HCT116 (cell line): ENCODE data around the gene HEXD.

Source experiments
- EGR1 ChIP-seq: IDR thresholded peaks from 2 replicates; pipeline ENCODE4 v1.6.1; 2012; ENCODE audit warnings: low read depth
- EZH2 ChIP-seq: fragments of 200-600 bp; sonication (generic); IDR thresholded peaks from 2 replicates; pipeline ENCODE4 v1.6.1; 2017; ENCODE audit warnings: antibody characterized with exemption, mixed run types
- JUND ChIP-seq: IDR thresholded peaks from 2 replicates; pipeline ENCODE4 v1.6.1; 2012
- POLR2A ChIP-seq: IDR thresholded peaks from 2 replicates; pipeline ENCODE4 v1.7.0; 2011; ENCODE audit warnings: borderline replicate concordance; ENCODE audit not compliant: insufficient read depth, insufficient read length; ENCODE audit errors: extremely low read depth
- RAD21 ChIP-seq: IDR thresholded peaks from 2 replicates; pipeline ENCODE4 v1.6.1; 2012; ENCODE audit warnings: low read depth, mild to moderate bottlenecking
- TF ChIP-seq, protein P1 (sequence below): IDR thresholded peaks from 2 replicates; pipeline ENCODE4 v1.6.1; 2012
- TF ChIP-seq, protein P2 (sequence below), 3 experiments: fragments of 200-600 bp in 1 of 3; sonication (generic) in 1 of 3; IDR thresholded peaks in 2 of 3; conservative IDR thresholded peaks in 1 of 3; 2 replicates each; pipeline ENCODE4 v1.5.1; 2012 to 2017; ENCODE audit warnings: low read depth in 2 of 3, low read length in 2 of 3, antibody characterized with exemption in 1 of 3, borderline replicate concordance in 1 of 3, control low read depth in 1 of 3, mild to moderate bottlenecking in 1 of 3, mixed read lengths in 1 of 3, mixed run types in 1 of 3, moderate library complexity in 1 of 3; ENCODE audit not compliant: insufficient read depth in 1 of 3
- TF ChIP-seq, protein P3 (sequence below): IDR thresholded peaks from 2 replicates; pipeline ENCODE4 v1.6.1; 2012; ENCODE audit warnings: low read depth

DNA sequence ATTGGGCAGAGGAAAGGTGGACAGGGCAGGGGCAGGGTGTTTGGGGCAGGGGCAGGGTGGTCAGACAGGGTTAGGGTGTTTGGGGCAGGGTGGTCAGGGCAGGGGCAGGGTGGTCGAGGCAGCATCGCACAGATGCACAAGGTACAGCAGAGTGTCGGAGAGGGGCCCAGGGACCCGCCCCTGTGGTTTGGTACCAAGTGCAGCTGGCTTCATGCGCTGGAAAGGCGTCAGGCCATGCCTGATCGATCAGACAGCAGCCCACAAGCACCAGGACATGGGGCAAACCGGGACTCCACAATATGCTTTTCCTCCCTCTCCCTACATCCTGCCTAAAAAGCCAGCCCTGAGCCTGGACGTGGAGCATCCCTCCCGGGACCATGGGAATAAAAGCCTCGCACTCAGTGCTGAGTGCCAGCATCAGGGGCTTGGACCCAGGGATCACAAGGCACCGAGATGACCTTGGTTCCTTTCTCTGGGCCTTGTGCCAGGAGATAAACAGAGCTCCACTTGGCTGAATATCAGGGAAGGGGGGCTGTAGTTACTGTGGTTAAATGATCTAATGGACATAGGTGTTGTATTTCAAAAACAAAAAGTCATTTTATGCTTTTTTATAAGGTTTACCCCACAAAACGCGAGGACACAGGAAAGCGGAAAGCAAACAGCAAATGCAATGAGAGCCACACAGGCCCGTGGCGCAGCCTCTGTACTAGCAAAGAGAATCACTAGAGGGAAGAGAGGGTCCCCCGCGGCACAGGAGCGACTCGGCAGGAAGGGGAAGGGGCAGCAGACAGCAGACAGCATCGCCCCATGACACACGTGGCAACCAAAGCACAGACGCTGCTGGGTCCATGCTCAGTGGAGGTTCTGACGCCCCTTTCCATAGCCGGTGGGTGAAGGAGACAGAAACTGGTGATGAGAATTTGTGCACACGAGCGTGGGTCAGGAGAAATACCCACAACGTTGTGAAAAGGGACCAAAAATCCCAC lies 5.3 kb upstream of the HEXD start:
- no peak for TF ChIP-seq POLR2A
- TF ChIP-seq, protein P1, sequence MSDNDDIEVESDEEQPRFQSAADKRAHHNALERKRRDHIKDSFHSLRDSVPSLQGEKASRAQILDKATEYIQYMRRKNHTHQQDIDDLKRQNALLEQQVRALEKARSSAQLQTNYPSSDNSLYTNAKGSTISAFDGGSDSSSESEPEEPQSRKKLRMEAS = no peak
- TF ChIP-seq, protein P2, sequence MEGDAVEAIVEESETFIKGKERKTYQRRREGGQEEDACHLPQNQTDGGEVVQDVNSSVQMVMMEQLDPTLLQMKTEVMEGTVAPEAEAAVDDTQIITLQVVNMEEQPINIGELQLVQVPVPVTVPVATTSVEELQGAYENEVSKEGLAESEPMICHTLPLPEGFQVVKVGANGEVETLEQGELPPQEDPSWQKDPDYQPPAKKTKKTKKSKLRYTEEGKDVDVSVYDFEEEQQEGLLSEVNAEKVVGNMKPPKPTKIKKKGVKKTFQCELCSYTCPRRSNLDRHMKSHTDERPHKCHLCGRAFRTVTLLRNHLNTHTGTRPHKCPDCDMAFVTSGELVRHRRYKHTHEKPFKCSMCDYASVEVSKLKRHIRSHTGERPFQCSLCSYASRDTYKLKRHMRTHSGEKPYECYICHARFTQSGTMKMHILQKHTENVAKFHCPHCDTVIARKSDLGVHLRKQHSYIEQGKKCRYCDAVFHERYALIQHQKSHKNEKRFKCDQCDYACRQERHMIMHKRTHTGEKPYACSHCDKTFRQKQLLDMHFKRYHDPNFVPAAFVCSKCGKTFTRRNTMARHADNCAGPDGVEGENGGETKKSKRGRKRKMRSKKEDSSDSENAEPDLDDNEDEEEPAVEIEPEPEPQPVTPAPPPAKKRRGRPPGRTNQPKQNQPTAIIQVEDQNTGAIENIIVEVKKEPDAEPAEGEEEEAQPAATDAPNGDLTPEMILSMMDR (IDR thresholded peaks at IDR 0.05 in 2 of 3, conservative IDR thresholded peaks at IDR 0.05 in 1 of 3; ENCODE audit: borderline replicate concordance in 1 of 3, insufficient read depth in 1 of 3, low read depth in 2 of 3, low read length in 2 of 3) = no peak
- TF ChIP-seq JUND = no peak
- no peak for TF ChIP-seq EGR1
- no peak for TF ChIP-seq RAD21
- TF ChIP-seq EZH2 = no peak
- TF ChIP-seq, protein P3, sequence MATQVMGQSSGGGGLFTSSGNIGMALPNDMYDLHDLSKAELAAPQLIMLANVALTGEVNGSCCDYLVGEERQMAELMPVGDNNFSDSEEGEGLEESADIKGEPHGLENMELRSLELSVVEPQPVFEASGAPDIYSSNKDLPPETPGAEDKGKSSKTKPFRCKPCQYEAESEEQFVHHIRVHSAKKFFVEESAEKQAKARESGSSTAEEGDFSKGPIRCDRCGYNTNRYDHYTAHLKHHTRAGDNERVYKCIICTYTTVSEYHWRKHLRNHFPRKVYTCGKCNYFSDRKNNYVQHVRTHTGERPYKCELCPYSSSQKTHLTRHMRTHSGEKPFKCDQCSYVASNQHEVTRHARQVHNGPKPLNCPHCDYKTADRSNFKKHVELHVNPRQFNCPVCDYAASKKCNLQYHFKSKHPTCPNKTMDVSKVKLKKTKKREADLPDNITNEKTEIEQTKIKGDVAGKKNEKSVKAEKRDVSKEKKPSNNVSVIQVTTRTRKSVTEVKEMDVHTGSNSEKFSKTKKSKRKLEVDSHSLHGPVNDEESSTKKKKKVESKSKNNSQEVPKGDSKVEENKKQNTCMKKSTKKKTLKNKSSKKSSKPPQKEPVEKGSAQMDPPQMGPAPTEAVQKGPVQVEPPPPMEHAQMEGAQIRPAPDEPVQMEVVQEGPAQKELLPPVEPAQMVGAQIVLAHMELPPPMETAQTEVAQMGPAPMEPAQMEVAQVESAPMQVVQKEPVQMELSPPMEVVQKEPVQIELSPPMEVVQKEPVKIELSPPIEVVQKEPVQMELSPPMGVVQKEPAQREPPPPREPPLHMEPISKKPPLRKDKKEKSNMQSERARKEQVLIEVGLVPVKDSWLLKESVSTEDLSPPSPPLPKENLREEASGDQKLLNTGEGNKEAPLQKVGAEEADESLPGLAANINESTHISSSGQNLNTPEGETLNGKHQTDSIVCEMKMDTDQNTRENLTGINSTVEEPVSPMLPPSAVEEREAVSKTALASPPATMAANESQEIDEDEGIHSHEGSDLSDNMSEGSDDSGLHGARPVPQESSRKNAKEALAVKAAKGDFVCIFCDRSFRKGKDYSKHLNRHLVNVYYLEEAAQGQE = no peak
